Lower leg skin (tissue), 4 donors: ENCODE measurements around the gene TRAPPC4. TPM values are rescaled to one million over a fixed set of nuclear protein-coding genes. Genes with fewer than 3 reads are reported as not detected.

Experiments
- DNase-seq, 2 donors: peaks; one replicate each; pipeline ENCODE4 v3.0.0-alpha.2; 2019; ENCODE audit warnings: low spot score in 2 of 2
- H3K4me3 ChIP-seq: fragments of 200-600 bp; sonication (generic); 2 replicates; pipeline ENCODE4 v1.5.1; 2017; ENCODE audit warnings: mild to moderate bottlenecking, low read depth; ENCODE audit not compliant: poor library complexity, severe bottlenecking
- CTCF ChIP-seq, 3 donors: fragments of 450-650 bp; IDR thresholded peaks; one replicate each; pipeline ENCODE4 v1.5.1; 2016; ENCODE audit warnings: antibody characterized with exemption in 3 of 3, mild to moderate bottlenecking in 3 of 3, moderate library complexity in 2 of 3
- POLR2A ChIP-seq, 2 donors: fragments of 450-650 bp; IDR thresholded peaks; one replicate each; pipeline ENCODE4 v1.6.1; 2016 to 2017; ENCODE audit warnings: antibody characterized with exemption in 2 of 2, mild to moderate bottlenecking in 1 of 2, moderate library complexity in 1 of 2
- WGBS, 2 donors: methylation state at CpG; one replicate each; pipeline ENCODE4 v1.1.5; 2018; 5-methylcytosine and 5-hydroxymethylcytosine counted together
- intact Hi-C: fragments of 100-400 bp; cut with DNase I; formaldehyde crosslinking; loops from one replicate; pipeline ENCODE4 v1.15.0; 2023; ENCODE audit warnings: low total_unique reads
- total RNA-seq, 4 donors: library from RNA; depleted of rRNA; stranded (reverse); fragments of >200 nt; gene quantifications; one replicate each; pipeline ENCODE4 v1.1.0, GENCODE V29; 2016

TRAPPC4 gene
- total RNA-seq, 4 donors from 2014 or later, result 40.3 to 53.4 (median 52.2) TPM

- H3K4me3 ChIP-seq, result no peak overlapping the region
- TF ChIP-seq POLR2A (IDR thresholded peaks at IDR 0.05) (no peak), CTCF (IDR thresholded peaks at IDR 0.05) (no peak)
- DNase-seq, result no peak
- WGBS, 2 donors, result 85 to 86% methylated on average over 4 of the region's 4 CpGs
- intact Hi-C loops, result no loop called here
These were observed 11.9 kb upstream of the TRAPPC4 start for GRCh38 chr11:119006656-119007055.

- intact Hi-C loops, result no loop called here
- DNase-seq, result no peak
- H3K4me3 ChIP-seq, result no peak overlapping the region
- WGBS, 2 donors, result 72 to 84% methylated on average over 6 of the region's 6 CpGs
- TF ChIP-seq POLR2A (IDR thresholded peaks at IDR 0.05) (no peak), CTCF (IDR thresholded peaks at IDR 0.05) (no peak)
These were observed 7.0 kb upstream of the TRAPPC4 start for GRCh38 chr11:119011476-119012053.

GRCh38 chr11:119012629-119013170, 5.9 kb upstream of the TRAPPC4 start:
- no peak for DNase-seq
- no peak for TF ChIP-seq POLR2A (IDR thresholded peaks at IDR 0.05)
- no peak for TF ChIP-seq CTCF (IDR thresholded peaks at IDR 0.05)
- H3K4me3 ChIP-seq, result no peak overlapping the region
- intact Hi-C loops, result no loop called here
- 82 to 91% methylated on average over 3 of the region's 3 CpGs for WGBS, 2 donors

GRCh38 chr11:119014209-119014924, 4.2 kb upstream of the TRAPPC4 start:
- H3K4me3 ChIP-seq, result no peak overlapping the region
- intact Hi-C loops, result no loop called here
- 90 to 91% methylated on average over 17 of the region's 17 CpGs for WGBS, 2 donors
- TF ChIP-seq POLR2A (IDR thresholded peaks at IDR 0.05) (no peak), CTCF (IDR thresholded peaks at IDR 0.05) (no peak)
- DNase-seq, result no peak

GRCh38 chr11:119015054-119015611, 3.4 kb upstream of the TRAPPC4 start:
- no peak for DNase-seq
- WGBS, 2 donors, result 58 to 67% methylated on average over 8 of the region's 8 CpGs
- H3K4me3 ChIP-seq, result no peak overlapping the region
- intact Hi-C loops, result no loop called here
- TF ChIP-seq POLR2A (IDR thresholded peaks at IDR 0.05) (no peak), CTCF (IDR thresholded peaks at IDR 0.05) (no peak)
